Measurements from ENCODE around the gene APBA2. TPM values are rescaled to one million over a fixed set of nuclear protein-coding genes. Genes with fewer than 3 reads are reported as not detected.

The APBA2 gene
- total and polyA plus RNA-seq, 2 of the 4 experiments (the other 2 are of a cell fraction): 21.7 to 33.0 TPM

- Histone ChIP-seq H3K56ac (ENCODE audit: extremely low read depth, insufficient read depth, low read length) (no peak overlapping the region), H2BK5ac (ENCODE audit: low read depth, low read length, poor library complexity, severe bottlenecking) (no peak overlapping the region), H3K79me1 (ENCODE audit: low read depth in 1 of 2, low read length in 2 of 2) (0 out of 4 replicates have a peak, but pooled peaks cover 0 to 2% of the 10 kb centered on the region in 2 experiments), H3K4me3 (ENCODE audit: insufficient read depth, low read depth, low read length) (no peak overlapping the region), H4K8ac (ENCODE audit: low read depth in 2 of 2, low read length in 2 of 2) (no peak overlapping the region), H3K36me3 (ENCODE audit: control insufficient read depth, insufficient read depth, low read length) (no peaks in the 10 kb centered on the region), H3K27ac (ENCODE audit: insufficient read depth, low read length) (no peak overlapping the region), H3K27me3 (ENCODE audit: control insufficient read depth, insufficient read depth, low read length) (no peaks in the 10 kb centered on the region), H3K18ac (ENCODE audit: low read depth, low read length) (no peak overlapping the region), H3K14ac (replicated peaks; ENCODE audit: low read depth, low read length) (no peak overlapping the region), H3K9me1 (ENCODE audit: insufficient read depth, low read length) (peaks cover 6% of the 10 kb centered on the region; the same call in 1 of the 2 replicates), H4K5ac (ENCODE audit: low read depth, low read length) (no peak overlapping the region), H3K9me3 (ENCODE audit: control insufficient read depth, insufficient read depth, low read length) (no peaks in the 10 kb centered on the region), H2BK120ac (ENCODE audit: low read depth, low read length) (no peak overlapping the region), H3K23ac (ENCODE audit: low read depth, low read length) (no peak overlapping the region), H2AK5ac (ENCODE audit: low read depth, low read length) (no peak overlapping the region), H2BK15ac (ENCODE audit: low read depth, low read length) (no peak overlapping the region), H3K9ac (ENCODE audit: low read depth, low read length) (no peak overlapping the region), H2BK20ac (ENCODE audit: low read depth, low read length) (no peak overlapping the region), H4K91ac (ENCODE audit: insufficient read depth, low read depth, low read length) (no peak overlapping the region), H3K4me1 (ENCODE audit: control insufficient read depth, insufficient read depth, low read length) (no peaks in the 10 kb centered on the region), H2AFZ (replicated peaks; ENCODE audit: low read length, poor library complexity) (no peak overlapping the region), H4K20me1 (ENCODE audit: insufficient read depth, low read length) (peaks cover 4% of the 10 kb centered on the region; the same call in 1 of the 2 replicates), H3K4ac (ENCODE audit: low read depth, low read length) (no peak overlapping the region), H3K4me2 (ENCODE audit: low read depth, low read length) (no peak overlapping the region), H2AK9ac (replicated peaks; ENCODE audit: low read depth, low read length, poor library complexity) (no peak overlapping the region)
- intact Hi-C loops (cut with micrococcal nuclease): no loop called here
- DNase-seq (no peak), ATAC-seq (ENCODE audit: low read depth) (no peak)
- in situ Hi-C loops (cut with MboI; ENCODE audit: low sequenced_read_pairs): no loop called here
- ChIA-PET POLR2A (ENCODE audit: unreplicated experiment) (interaction anchor here (0.6 kb wide), 1 partner anchor 357 kb away, joined by 3 read pairs; no protein-coding TSS in a partner anchor), CTCF (interaction anchor here (0.9 to 1.9 kb wide), 2 partner anchors 9 to 928 kb away, joined by 3 to 7 read pairs; no protein-coding TSS in a partner anchor)
- no peak for TF ChIP-seq MXI1 (IDR thresholded peaks at IDR 0.05; ENCODE audit: borderline replicate concordance, low read depth, low read length)
- no peak for TF ChIP-seq CEBPB (IDR thresholded peaks at IDR 0.05; ENCODE audit: low read depth, low read length)
- TF ChIP-seq MAZ (IDR thresholded peaks at IDR 0.05; ENCODE audit: borderline replicate concordance, low read depth, low read length): no peak
- no peak for TF ChIP-seq POLR2A (IDR thresholded peaks at IDR 0.05; ENCODE audit: low read depth, low read length)
- no peak for TF ChIP-seq RCOR1 (IDR thresholded peaks at IDR 0.05; ENCODE audit: insufficient replicate concordance, low read length)
- TF ChIP-seq USF2 (IDR thresholded peaks at IDR 0.05; ENCODE audit: low read depth, low read length): no peak
- no peak for TF ChIP-seq MAFK (IDR thresholded peaks at IDR 0.05; ENCODE audit: low read depth, low read length)
- TF ChIP-seq FOS (IDR thresholded peaks at IDR 0.05; ENCODE audit: low read depth, low read length): no peak
- no peak for TF ChIP-seq NFE2L2 (IDR thresholded peaks at IDR 0.05; ENCODE audit: low read depth, low read length)
- TF ChIP-seq CTCF (conservative IDR thresholded peaks at IDR 0.05; ENCODE audit: low read depth, low read length): no peak
- no peak for TF ChIP-seq ELK1 (IDR thresholded peaks at IDR 0.05; ENCODE audit: borderline replicate concordance, low read depth, low read length)
- no peak for TF ChIP-seq RAD21 (IDR thresholded peaks at IDR 0.05; ENCODE audit: low read length)
- TF ChIP-seq SMC3 (IDR thresholded peaks at IDR 0.05; ENCODE audit: low read depth, low read length): no peak
- TF ChIP-seq BHLHE40 (IDR thresholded peaks at IDR 0.05; ENCODE audit: low read depth, low read length): no peak
- no peak for TF ChIP-seq RFX5 (IDR thresholded peaks at IDR 0.05; ENCODE audit: low read depth, low read length)
- no peak for TF ChIP-seq CHD1 (IDR thresholded peaks at IDR 0.05; ENCODE audit: low read depth, low read length)
- no TSS peak for BruUV-seq (replicated peaks)
- WGBS, 2 experiments (ENCODE audit: extremely low coverage in 2 of 2, insufficient read length in 1 of 2): 100% methylated on average over 4 of the region's 17 CpGs; no CpG with 5 or more reads in 1 of the 2 experiments
- dilution Hi-C loops (cut with HindIII; ENCODE audit: low sequenced_read_pairs, unreplicated experiment): no loop called here
Observed at GRCh38 chr15:29093065-29093435, 207.3 kb downstream of the APBA2 start.
